Central memory CD8-positive, alpha-beta T cell (primary cell): ENCODE data around the gene CEP41.

Source experiments
- ATAC-seq: fragments of 150-1000 bp; cut with Tn5 transposase; replicated peaks from 2 replicates; pipeline ENCODE4 v1.10.0; 2022; ENCODE audit warnings: mild to moderate bottlenecking, moderate FRiP score, moderate number of reproducible peaks; ENCODE audit not compliant: poor library complexity, severe bottlenecking; ENCODE audit errors: extremely low read depth
- DNase-seq, 2 donors: peaks; one replicate each; pipeline ENCODE4 v3.0.0; 2021; ENCODE audit warnings: low spot score in 2 of 2
- H3K27ac Mint-ChIP-seq: one replicate; pipeline ENCODE4 v1.8.0; 2022; ENCODE audit warnings: low read depth, mild to moderate bottlenecking, moderate library complexity, mixed read lengths
- H3K27me3 Mint-ChIP-seq: one replicate; pipeline ENCODE4 v1.8.0; 2022; ENCODE audit warnings: mixed read lengths
- H3K36me3 Mint-ChIP-seq: one replicate; pipeline ENCODE4 v1.8.0; 2022; ENCODE audit warnings: mild to moderate bottlenecking, moderate library complexity, mixed read lengths; ENCODE audit not compliant: insufficient read depth
- H3K4me1 Mint-ChIP-seq: one replicate; pipeline ENCODE4 v1.8.0; 2022; ENCODE audit warnings: mixed read lengths
- H3K4me3 Mint-ChIP-seq: one replicate; pipeline ENCODE4 v1.8.0; 2022; ENCODE audit warnings: mild to moderate bottlenecking, moderate library complexity, mixed read lengths
- H3K9me3 Mint-ChIP-seq: one replicate; pipeline ENCODE4 v1.8.0; 2022; ENCODE audit warnings: mixed read lengths

The CEP41 gene

GRCh38 chr7:130423501-130424037, 17.2 kb downstream of the CEP41 start:
- no peak for ATAC-seq

GRCh38 chr7:130421684-130422083, 19.1 kb downstream of the CEP41 start:
- Mint-ChIP-seq H3K4me3 (no peak overlapping the region), H3K4me1 (peaks cover 13% of the 10 kb centered on the region), H3K27me3 (no peaks in the 10 kb centered on the region), H3K9me3 (no peaks in the 10 kb centered on the region), H3K36me3 (no peaks in the 10 kb centered on the region), H3K27ac (no peak overlapping the region)
- DNase-seq (no peak), ATAC-seq (no peak)

More at GRCh38 chr7:130423501-130424037, 17.2 kb downstream of the CEP41 start:
- H3K4me3 Mint-ChIP-seq = no peak overlapping the region
- H3K4me1 Mint-ChIP-seq = peaks cover 5% of the 10 kb centered on the region
- no peak for DNase-seq
- H3K9me3 Mint-ChIP-seq = no peaks in the 10 kb centered on the region
- no peaks in the 10 kb centered on the region for H3K36me3 Mint-ChIP-seq
- no peak overlapping the region for H3K27ac Mint-ChIP-seq
- no peaks in the 10 kb centered on the region for H3K27me3 Mint-ChIP-seq

GRCh38 chr7:130420943-130421578, 19.8 kb downstream of the CEP41 start:
- Mint-ChIP-seq H3K4me1 (peaks cover 17% of the 10 kb centered on the region), H3K4me3 (no peak overlapping the region), H3K27ac (no peak overlapping the region)

GRCh38 chr7:130419658-130420057, 21.2 kb downstream of the CEP41 start:
- ATAC-seq = no peak

More at GRCh38 chr7:130420943-130421578, 19.8 kb downstream of the CEP41 start:
- no peak for DNase-seq
- ATAC-seq = no peak
- Mint-ChIP-seq H3K27me3 (no peaks in the 10 kb centered on the region), H3K9me3 (no peaks in the 10 kb centered on the region), H3K36me3 (no peaks in the 10 kb centered on the region)

GRCh38 chr7:130418306-130418705, 22.5 kb downstream of the CEP41 start:
- Mint-ChIP-seq H3K27me3 (no peaks in the 10 kb centered on the region), H3K4me3 (no peak overlapping the region), H3K27ac (no peak overlapping the region), H3K9me3 (no peaks in the 10 kb centered on the region), H3K4me1 (peaks cover 27% of the 10 kb centered on the region), H3K36me3 (no peaks in the 10 kb centered on the region)
- DNase-seq (no peak), ATAC-seq (no peak)

More at GRCh38 chr7:130419658-130420057, 21.2 kb downstream of the CEP41 start:
- Mint-ChIP-seq H3K27me3 (no peaks in the 10 kb centered on the region), H3K4me3 (no peak overlapping the region), H3K9me3 (no peaks in the 10 kb centered on the region), H3K27ac (no peak overlapping the region), H3K4me1 (peaks cover 27% of the 10 kb centered on the region), H3K36me3 (no peaks in the 10 kb centered on the region)
- no peak for DNase-seq

- H3K27ac Mint-ChIP-seq = peak overlapping the region; percentile 50
- no peak for DNase-seq
These were observed 23.6 kb downstream of the CEP41 start for GRCh38 chr7:130417213-130417612.

GRCh38 chr7:130415006-130415405, 25.8 kb downstream of the CEP41 start:
- Mint-ChIP-seq H3K4me3 (no peak overlapping the region), H3K4me1 (peaks cover 22% of the 10 kb centered on the region), H3K9me3 (no peaks in the 10 kb centered on the region)

More at GRCh38 chr7:130417213-130417612, 23.6 kb downstream of the CEP41 start:
- peaks cover 27% of the 10 kb centered on the region for H3K4me1 Mint-ChIP-seq
- no peaks in the 10 kb centered on the region for H3K27me3 Mint-ChIP-seq
- no peaks in the 10 kb centered on the region for H3K9me3 Mint-ChIP-seq
- no peak for ATAC-seq
- H3K36me3 Mint-ChIP-seq = peaks cover 2% of the 10 kb centered on the region
- H3K4me3 Mint-ChIP-seq = peak overlapping the region; percentile 21

GRCh38 chr7:130413201-130413600, 27.6 kb downstream of the CEP41 start:
- no peak for ATAC-seq
- Mint-ChIP-seq H3K27me3 (no peaks in the 10 kb centered on the region), H3K9me3 (no peaks in the 10 kb centered on the region), H3K4me1 (peaks cover 22% of the 10 kb centered on the region), H3K27ac (no peak overlapping the region), H3K36me3 (peaks cover 2% of the 10 kb centered on the region), H3K4me3 (no peak overlapping the region)
- no peak for DNase-seq

More at GRCh38 chr7:130415006-130415405, 25.8 kb downstream of the CEP41 start:
- DNase-seq (no peak), ATAC-seq (no peak)
- Mint-ChIP-seq H3K36me3 (peaks cover 2% of the 10 kb centered on the region), H3K27ac (no peak overlapping the region), H3K27me3 (no peaks in the 10 kb centered on the region)

GRCh38 chr7:130410868-130411541, 29.8 kb downstream of the CEP41 start:
- Mint-ChIP-seq H3K4me3 (no peak overlapping the region), H3K4me1 (peaks cover 10% of the 10 kb centered on the region), H3K27ac (no peak overlapping the region), H3K9me3 (no peaks in the 10 kb centered on the region), H3K36me3 (peaks cover 2% of the 10 kb centered on the region), H3K27me3 (no peaks in the 10 kb centered on the region)
- DNase-seq = no peak
- ATAC-seq = no peak

GRCh38 chr7:130409712-130410072, 31.1 kb downstream of the CEP41 start:
- Mint-ChIP-seq H3K27ac (no peak overlapping the region), H3K36me3 (peaks cover 2% of the 10 kb centered on the region), H3K4me1 (peaks cover under 1% of the 10 kb centered on the region), H3K9me3 (no peaks in the 10 kb centered on the region), H3K27me3 (no peaks in the 10 kb centered on the region), H3K4me3 (no peak overlapping the region)
- no peak for DNase-seq
- ATAC-seq = no peak

GRCh38 chr7:130409067-130409711, 31.6 kb downstream of the CEP41 start:
- Mint-ChIP-seq H3K36me3 (peaks cover 2% of the 10 kb centered on the region), H3K9me3 (no peaks in the 10 kb centered on the region)

GRCh38 chr7:130405003-130405402, 35.8 kb downstream of the CEP41 start:
- H3K36me3 Mint-ChIP-seq = peaks cover 4% of the 10 kb centered on the region
- no peaks in the 10 kb centered on the region for H3K9me3 Mint-ChIP-seq
- H3K27me3 Mint-ChIP-seq = no peaks in the 10 kb centered on the region
- no peak overlapping the region for H3K27ac Mint-ChIP-seq
- DNase-seq = no peak
- no peak overlapping the region for H3K4me3 Mint-ChIP-seq
- H3K4me1 Mint-ChIP-seq = no peaks in the 10 kb centered on the region
- no peak for ATAC-seq

More at GRCh38 chr7:130409067-130409711, 31.6 kb downstream of the CEP41 start:
- no peaks in the 10 kb centered on the region for H3K4me1 Mint-ChIP-seq
- ATAC-seq (no peak), DNase-seq (no peak)
- H3K4me3 Mint-ChIP-seq = no peak overlapping the region
- no peak overlapping the region for H3K27ac Mint-ChIP-seq
- H3K27me3 Mint-ChIP-seq = no peaks in the 10 kb centered on the region
